Hepatocyte (in vitro differentiated cells): ENCODE measurements around the gene OGFOD2. TPM values are rescaled to one million over a fixed set of nuclear protein-coding genes. Genes with fewer than 3 reads are reported as not detected.

Experiments
- DNase-seq: peaks from one replicate; pipeline ENCODE4 v3.0.0-alpha.2; 2016; ENCODE audit warnings: low spot score
- H2AFZ ChIP-seq: fragments of 200-600 bp; sonication (generic); 2 replicates; pipeline ENCODE4 v1.6.0; 2016; ENCODE audit warnings: antibody characterized with exemption, mild to moderate bottlenecking
- H3K27ac ChIP-seq: fragments of 200-600 bp; sonication (generic); 2 replicates; pipeline ENCODE4 v1.5.1; 2016; ENCODE audit warnings: mild to moderate bottlenecking
- H3K27me3 ChIP-seq: fragments of 200-600 bp; sonication (generic); 2 replicates; pipeline ENCODE4 v1.6.1; 2016
- H3K36me3 ChIP-seq: fragments of 200-600 bp; sonication (generic); replicated peaks from 2 replicates; pipeline ENCODE4 v1.5.1; 2016; ENCODE audit warnings: low read depth; ENCODE audit not compliant: insufficient read depth
- H3K4me1 ChIP-seq: fragments of 200-600 bp; sonication (generic); 2 replicates; pipeline ENCODE4 v1.5.1; 2016; ENCODE audit warnings: mild to moderate bottlenecking, moderate library complexity; ENCODE audit not compliant: insufficient read depth
- H3K4me2 ChIP-seq: fragments of 200-600 bp; sonication (generic); 2 replicates; pipeline ENCODE4 v1.6.0; 2016
- H3K4me3 ChIP-seq: fragments of 200-600 bp; sonication (generic); 2 replicates; pipeline ENCODE4 v1.5.1; 2016; ENCODE audit warnings: mild to moderate bottlenecking
- H3K79me2 ChIP-seq: fragments of 200-600 bp; sonication (generic); 2 replicates; pipeline ENCODE4 v1.6.0; 2017; ENCODE audit warnings: mild to moderate bottlenecking
- H3K9me2 ChIP-seq: fragments of 200-600 bp; sonication (generic); replicated peaks from 2 replicates; pipeline ENCODE4 v1.6.0; 2017; ENCODE audit warnings: mild to moderate bottlenecking; ENCODE audit not compliant: insufficient read depth
- H3K9me3 ChIP-seq: fragments of 200-600 bp; sonication (generic); 2 replicates; pipeline ENCODE4 v1.5.1; 2016; ENCODE audit warnings: low read depth, mild to moderate bottlenecking
- H4K20me1 ChIP-seq: fragments of 200-600 bp; sonication (generic); 2 replicates; pipeline ENCODE4 v1.6.0; 2016; ENCODE audit warnings: mild to moderate bottlenecking; ENCODE audit not compliant: insufficient read depth, poor library complexity, severe bottlenecking
- EZH2 ChIP-seq: fragments of 200-600 bp; sonication (generic); IDR thresholded peaks from 2 replicates; pipeline ENCODE4 v1.6.1; 2016; ENCODE audit warnings: antibody characterized with exemption, mild to moderate bottlenecking, borderline replicate concordance
- EZH2phosphoT487 ChIP-seq: fragments of 200-600 bp; sonication (generic); IDR thresholded peaks from one replicate; pipeline ENCODE4 v1.6.1; 2018; ENCODE audit warnings: antibody characterized with exemption, mild to moderate bottlenecking, low read depth, moderate library complexity; ENCODE audit not compliant: unreplicated experiment, severe bottlenecking
- WGBS: methylation state at CpG from one replicate; pipeline ENCODE4 v1.1.6; 2016; ENCODE audit warnings: low lambda C conversion rate; ENCODE audit errors: missing lambda C conversion rate; 5-methylcytosine and 5-hydroxymethylcytosine counted together
- microRNA-seq: library from miRNA; unstranded; fragments of <30 nt; microRNA quantifications from one replicate; pipeline ENCODE4, GENCODE V29; 2017
- polyA plus RNA-seq: library from polyadenylated mRNA; unstranded; fragments of >200 nt; fragmentation: Nextera tagmentation; extraction: Ambion mirVana; gene quantifications from 2 replicates; pipeline ENCODE4 v1.2.1, GENCODE V29; 2016
- small RNA-seq: library from RNA; depleted of rRNA; stranded (forward); fragments of <200 nt; gene quantifications from one replicate; pipeline ENCODE3, GENCODE V24; 2014
- total RNA-seq: library from RNA; depleted of rRNA; stranded (reverse); fragments of >200 nt; gene quantifications from 2 replicates; pipeline ENCODE4 v1.2.3, GENCODE V29; 2014
- TF ChIP-seq, protein P1 (sequence below): fragments of 200-600 bp; sonication (generic); IDR thresholded peaks from 2 replicates; pipeline ENCODE4 v1.5.1; 2016; ENCODE audit warnings: antibody characterized with exemption, mild to moderate bottlenecking; ENCODE audit not compliant: poor library complexity

The OGFOD2 gene
- total and polyA plus RNA-seq, 2 experiments from 2014 or later, result 11.4 to 26.5 TPM

DNA sequence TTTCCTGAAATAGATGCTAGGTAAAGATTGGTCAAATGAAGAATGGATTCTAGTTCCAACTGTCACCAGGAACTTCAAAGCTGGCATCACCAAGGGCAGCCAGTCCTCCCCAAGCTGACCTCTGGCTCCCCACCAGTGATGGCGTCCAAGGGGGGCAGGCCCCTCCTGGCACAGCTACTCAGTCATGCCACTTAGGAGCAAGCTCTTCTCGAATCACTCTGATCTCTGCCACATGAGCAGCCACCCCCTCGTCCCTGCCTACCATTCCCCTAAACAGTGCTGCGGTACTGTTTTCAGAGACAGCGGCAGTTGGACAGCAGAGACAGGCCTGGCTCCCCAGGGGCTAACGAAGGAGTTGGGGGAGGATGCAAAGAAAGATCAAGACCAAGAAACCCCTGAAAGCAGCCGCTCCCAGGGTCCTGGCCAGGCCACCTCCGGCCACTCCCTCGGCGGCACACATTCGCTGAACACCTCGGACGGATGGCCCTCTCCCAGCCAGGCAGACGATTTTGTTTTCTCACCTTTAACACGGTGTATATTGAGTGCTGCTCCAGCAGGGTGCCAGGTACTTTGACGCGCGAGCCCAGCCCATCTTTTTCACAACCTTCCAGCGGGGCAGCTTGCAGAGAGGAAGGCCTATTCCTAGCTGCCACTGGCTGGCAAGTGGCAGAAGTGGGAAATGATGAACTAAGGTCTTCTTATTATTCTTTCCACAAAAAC, 52.8 kb downstream of the OGFOD2 start:
- no peak overlapping the region for H3K4me3 ChIP-seq
- no peak overlapping the region for H3K27ac ChIP-seq
- no peak for DNase-seq
- no peaks in the 10 kb centered on the region for H3K9me2 ChIP-seq
- no peaks in the 10 kb centered on the region for H4K20me1 ChIP-seq
- H3K9me3 ChIP-seq, result no peaks in the 10 kb centered on the region
- no peaks in the 10 kb centered on the region for H3K27me3 ChIP-seq
- no peaks in the 10 kb centered on the region for H3K79me2 ChIP-seq
- no peaks in the 10 kb centered on the region for H3K4me1 ChIP-seq
- no peak overlapping the region for H3K4me2 ChIP-seq
- H3K36me3 ChIP-seq, result no peaks in the 10 kb centered on the region
- no peak for TF ChIP-seq EZH2
- no peak for TF ChIP-seq EZH2phosphoT487
- TF ChIP-seq, protein P1, sequence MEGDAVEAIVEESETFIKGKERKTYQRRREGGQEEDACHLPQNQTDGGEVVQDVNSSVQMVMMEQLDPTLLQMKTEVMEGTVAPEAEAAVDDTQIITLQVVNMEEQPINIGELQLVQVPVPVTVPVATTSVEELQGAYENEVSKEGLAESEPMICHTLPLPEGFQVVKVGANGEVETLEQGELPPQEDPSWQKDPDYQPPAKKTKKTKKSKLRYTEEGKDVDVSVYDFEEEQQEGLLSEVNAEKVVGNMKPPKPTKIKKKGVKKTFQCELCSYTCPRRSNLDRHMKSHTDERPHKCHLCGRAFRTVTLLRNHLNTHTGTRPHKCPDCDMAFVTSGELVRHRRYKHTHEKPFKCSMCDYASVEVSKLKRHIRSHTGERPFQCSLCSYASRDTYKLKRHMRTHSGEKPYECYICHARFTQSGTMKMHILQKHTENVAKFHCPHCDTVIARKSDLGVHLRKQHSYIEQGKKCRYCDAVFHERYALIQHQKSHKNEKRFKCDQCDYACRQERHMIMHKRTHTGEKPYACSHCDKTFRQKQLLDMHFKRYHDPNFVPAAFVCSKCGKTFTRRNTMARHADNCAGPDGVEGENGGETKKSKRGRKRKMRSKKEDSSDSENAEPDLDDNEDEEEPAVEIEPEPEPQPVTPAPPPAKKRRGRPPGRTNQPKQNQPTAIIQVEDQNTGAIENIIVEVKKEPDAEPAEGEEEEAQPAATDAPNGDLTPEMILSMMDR, result no peak
- no peak overlapping the region for H2AFZ ChIP-seq
- WGBS, result 84% methylated on average over 19 of the region's 19 CpGs

GRCh38 chr12:123028475-123028874, 53.4 kb downstream of the OGFOD2 start:
- TF ChIP-seq, protein P1, result no peak
- TF ChIP-seq EZH2 (no peak), EZH2phosphoT487 (no peak)

DNA sequence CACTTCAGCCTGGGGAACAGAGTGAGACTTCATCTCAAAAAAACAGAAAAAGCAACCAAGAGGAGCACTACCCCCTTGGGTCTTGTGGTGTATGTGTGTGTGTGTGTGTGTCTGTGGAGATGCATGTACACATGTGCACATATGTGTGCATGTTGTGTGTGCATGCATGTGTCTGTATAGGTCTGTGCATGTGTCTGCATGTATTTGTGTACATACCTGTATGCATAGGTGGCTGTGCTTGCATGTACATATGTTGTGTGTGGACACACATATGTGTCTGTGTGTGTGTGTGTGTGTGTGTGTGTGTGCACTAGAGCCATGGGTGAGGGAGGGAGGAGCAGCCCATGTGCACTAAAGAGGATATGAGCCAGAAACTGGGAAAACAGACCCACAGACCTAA, 54.5 kb downstream of the OGFOD2 start:
- Histone ChIP-seq H2AFZ (no peak overlapping the region), H3K4me1 (no peaks in the 10 kb centered on the region), H4K20me1 (no peaks in the 10 kb centered on the region), H3K9me2 (no peaks in the 10 kb centered on the region), H3K27me3 (no peaks in the 10 kb centered on the region), H3K4me2 (no peak overlapping the region), H3K27ac (no peak overlapping the region), H3K36me3 (no peaks in the 10 kb centered on the region), H3K4me3 (no peak overlapping the region), H3K79me2 (no peaks in the 10 kb centered on the region), H3K9me3 (no peaks in the 10 kb centered on the region)
- no peak for DNase-seq
- TF ChIP-seq EZH2phosphoT487 (no peak), EZH2 (no peak)
- TF ChIP-seq, protein P1, result no peak

More at GRCh38 chr12:123028475-123028874, 53.4 kb downstream of the OGFOD2 start:
- Histone ChIP-seq H3K27ac (no peak overlapping the region), H3K4me3 (no peak overlapping the region), H3K4me2 (no peak overlapping the region), H3K9me2 (no peaks in the 10 kb centered on the region), H3K9me3 (no peaks in the 10 kb centered on the region), H3K4me1 (no peaks in the 10 kb centered on the region), H2AFZ (no peak overlapping the region), H3K27me3 (no peaks in the 10 kb centered on the region), H3K36me3 (no peaks in the 10 kb centered on the region), H3K79me2 (no peaks in the 10 kb centered on the region), H4K20me1 (no peaks in the 10 kb centered on the region)
- WGBS, result 91% methylated on average over 7 of the region's 7 CpGs
- no peak for DNase-seq

Small RNA genes within 50 kb of the gene (microRNA-seq; reads per million reads assigned to microRNA genes)
- not detected for gene MIR4304

Small RNA genes within 50 kb of the gene (small RNA-seq; reads per million reads assigned to genes)
- gene ARL6IP4 (not detected), gene MIR4304 (not detected)

Other genes with a start within 250 kb of the OGFOD2 start
- 0.40 and 0.63 TPM in 2 replicates for gene HCAR1, start 244.4 kb upstream of the OGFOD2 start, total RNA-seq
- 0.19 TPM in 1 of 2 replicates, not detected in the other for gene HCAR1, start 244.4 kb upstream of the OGFOD2 start, polyA plus RNA-seq
- gene DENR, start 222.4 kb upstream of the OGFOD2 start, total RNA-seq, result 42.5 and 42.6 TPM in 2 replicates
- 62.8 and 64.8 TPM in 2 replicates for gene DENR, start 222.4 kb upstream of the OGFOD2 start, polyA plus RNA-seq
- 0.50 and 1.1 TPM in 2 replicates for gene CCDC62, start 200.7 kb upstream of the OGFOD2 start, total RNA-seq
- 0.12 TPM in 2 replicates for gene CCDC62, start 200.7 kb upstream of the OGFOD2 start, polyA plus RNA-seq
- gene HIP1R, start 139.8 kb upstream of the OGFOD2 start, total RNA-seq, result 36.0 and 44.3 TPM in 2 replicates
- 31.8 and 33.1 TPM in 2 replicates for gene HIP1R, start 139.8 kb upstream of the OGFOD2 start, polyA plus RNA-seq
- 23.5 and 24.7 TPM in 2 replicates for gene VPS37B, start 79.1 kb upstream of the OGFOD2 start, total RNA-seq
- 29.0 and 35.3 TPM in 2 replicates for gene VPS37B, start 79.1 kb upstream of the OGFOD2 start, polyA plus RNA-seq
- 3.9 and 4.4 TPM in 2 replicates for gene ABCB9, start 8.8 kb upstream of the OGFOD2 start, total RNA-seq
- gene ABCB9, start 8.8 kb upstream of the OGFOD2 start, polyA plus RNA-seq, result 5.5 and 7.3 TPM in 2 replicates
- gene ARL6IP4, start 5.4 kb downstream of the OGFOD2 start, total RNA-seq, result 131 and 138 TPM in 2 replicates
- 248 and 284 TPM in 2 replicates for gene ARL6IP4, start 5.4 kb downstream of the OGFOD2 start, polyA plus RNA-seq
- 2.2 and 3.6 TPM in 2 replicates for gene PITPNM2, start 175.8 kb downstream of the OGFOD2 start, total RNA-seq
- gene PITPNM2, start 175.8 kb downstream of the OGFOD2 start, polyA plus RNA-seq, result 5.7 and 6.3 TPM in 2 replicates